SKM-1 (cell line): ENCODE measurements around the gene MYO18A.

ENCODE experiments used
- DNase-seq: peaks from one replicate; lab custom pipeline; 2025; ENCODE audit not compliant: unreplicated experiment; lab: John Stamatoyannopoulos, UW

MYO18A gene

DNA sequence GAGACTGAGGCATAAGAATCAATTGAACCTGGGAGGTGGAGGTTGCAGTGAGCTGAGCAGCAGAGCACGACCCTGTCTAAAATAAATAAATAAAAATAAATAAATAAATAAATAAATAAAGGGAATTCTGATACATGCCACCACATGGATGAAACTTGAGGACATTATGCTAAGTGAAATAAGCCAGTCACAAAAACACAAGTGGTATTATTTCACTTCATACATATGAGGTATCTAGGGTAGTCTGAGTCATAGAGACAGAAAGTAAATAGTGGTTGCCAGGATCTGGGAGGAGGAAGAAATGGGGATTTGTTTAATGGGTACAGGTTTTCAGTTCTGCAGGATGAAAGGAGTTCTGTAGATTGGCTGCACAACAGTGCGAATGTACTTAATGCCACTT lies 120.9 kb downstream of the MYO18A start:
- DNase-seq, result no peak

DNA sequence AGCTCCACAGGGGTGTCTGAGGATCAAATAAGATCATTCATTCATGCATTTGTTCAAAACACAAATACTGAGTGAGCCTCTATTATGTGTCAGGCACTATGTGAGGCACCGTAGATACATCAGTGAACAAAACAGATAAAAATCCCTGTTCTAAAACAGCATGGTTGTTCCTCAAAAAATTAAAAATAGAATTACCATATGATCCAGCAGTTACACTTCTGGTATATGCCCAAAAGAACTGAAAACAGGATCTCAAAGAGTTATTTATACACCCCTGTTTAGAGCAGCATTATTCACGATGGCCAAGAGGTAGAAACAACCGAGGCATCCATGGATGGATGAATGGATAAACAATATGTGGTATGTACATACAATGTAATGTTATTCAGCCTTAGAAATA lies 121.8 kb downstream of the MYO18A start:
- DNase-seq, result no peak

GRCh38 chr17:29057361-29057760 lies 122.8 kb downstream of the MYO18A start:
- no peak for DNase-seq

DNA sequence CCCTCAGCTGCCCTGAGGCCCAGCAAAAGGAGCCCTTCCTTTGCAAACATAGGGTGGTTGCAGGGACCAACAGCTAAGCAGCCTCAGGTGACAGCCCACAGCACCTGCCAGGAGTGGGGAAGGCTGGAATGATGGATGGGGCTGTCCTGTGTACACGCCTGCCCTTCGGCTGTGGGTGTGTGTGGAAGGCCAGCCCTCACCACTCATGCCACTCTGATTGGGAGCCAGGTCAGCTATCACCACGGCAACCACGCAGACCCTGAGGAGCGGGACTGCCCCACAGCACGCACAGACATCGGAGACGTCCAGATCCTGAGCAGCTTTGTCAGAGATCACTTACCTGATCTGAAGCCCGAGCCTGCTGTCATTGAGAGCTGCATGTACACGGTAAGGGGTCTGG lies 125.4 kb downstream of the MYO18A start:
- no peak for DNase-seq

DNA sequence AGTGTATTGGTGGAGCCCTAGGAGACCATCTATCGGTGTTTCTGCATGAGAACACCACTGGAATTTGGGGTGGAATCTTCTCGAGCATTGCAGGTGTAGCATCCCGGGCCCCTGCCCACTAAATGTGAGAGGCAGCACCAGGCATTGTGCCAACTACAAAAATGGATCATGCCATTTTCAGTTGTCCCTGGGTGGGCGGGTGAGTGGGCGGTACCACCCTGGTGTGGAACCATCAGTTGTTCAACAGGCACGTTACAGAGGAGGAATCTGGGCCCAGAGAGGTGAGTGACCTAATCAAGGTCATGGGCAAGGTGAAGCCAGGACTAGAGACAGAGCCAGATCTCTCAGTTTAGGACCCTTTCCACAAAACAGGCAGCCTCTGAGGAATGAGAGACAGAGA lies 128.5 kb downstream of the MYO18A start:
- DNase-seq, result no peak

DNA sequence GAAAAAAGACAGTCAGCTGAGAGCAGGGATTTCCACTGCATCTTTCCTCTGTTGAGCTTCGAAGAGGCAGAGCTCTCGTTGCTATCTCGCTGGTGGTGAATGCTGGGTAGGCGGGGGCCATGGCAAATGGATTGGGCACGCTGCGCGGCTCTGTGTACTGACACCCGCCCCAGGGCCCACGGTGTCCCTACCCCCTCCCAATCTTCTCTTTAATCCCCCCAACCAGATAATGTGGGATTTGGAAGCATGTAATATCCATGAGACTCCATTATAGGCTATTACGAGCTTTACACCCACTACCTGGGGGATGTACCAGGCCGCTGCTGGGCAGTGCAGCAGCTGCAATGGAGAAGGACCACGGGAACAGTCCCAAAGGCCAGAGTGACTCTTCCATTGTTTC lies 129.0 kb downstream of the MYO18A start:
- DNase-seq, result no peak

- no peak for DNase-seq
These were observed 130.0 kb downstream of the MYO18A start for GRCh38 chr17:29050176-29050575.

- no peak for DNase-seq
These were observed 130.6 kb downstream of the MYO18A start for GRCh38 chr17:29049541-29050145.

DNA sequence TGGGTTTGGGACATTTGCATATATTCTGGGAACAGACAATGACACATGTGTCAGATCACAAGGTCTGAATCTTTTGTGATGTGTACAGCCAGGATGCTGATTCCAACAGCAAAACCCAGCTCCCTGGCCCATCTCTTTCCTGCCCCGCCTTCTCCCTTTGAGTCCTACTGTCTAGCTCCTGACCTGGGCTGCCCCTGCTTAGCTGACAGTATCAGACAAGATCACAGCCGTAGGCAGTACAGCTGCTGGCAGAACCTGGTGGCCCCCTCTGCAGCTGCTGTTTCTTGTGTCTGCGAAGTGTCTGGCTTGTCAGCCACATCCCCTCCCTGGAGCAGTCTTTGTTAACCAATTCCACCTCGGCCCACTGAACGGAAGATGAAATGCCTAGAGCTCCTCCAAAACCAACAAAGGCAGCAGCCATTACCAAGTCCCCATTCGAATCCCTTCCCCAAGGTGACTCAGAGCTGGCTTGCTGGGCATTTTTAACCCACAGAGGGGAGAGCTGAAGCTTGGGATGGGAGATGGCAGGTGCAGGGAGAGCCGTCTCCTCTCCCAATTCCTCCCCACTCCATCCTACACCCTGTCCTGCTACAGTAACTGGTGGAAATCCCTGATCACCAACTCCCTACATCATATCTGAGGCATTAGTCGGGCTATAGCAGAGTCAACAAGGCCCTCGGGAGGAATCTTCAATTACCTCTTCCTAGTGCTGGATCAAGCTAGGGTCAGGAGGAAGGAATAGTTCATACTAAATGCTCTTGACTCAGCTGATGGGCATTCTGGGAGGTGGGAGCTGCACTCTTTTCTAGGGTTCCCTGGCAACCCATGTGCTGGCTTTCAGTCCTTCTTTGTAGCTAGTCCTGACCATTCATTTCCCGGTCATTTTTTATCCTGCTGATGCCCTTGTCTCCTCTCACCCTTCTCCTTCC lies 131.5 kb downstream of the MYO18A start:
- DNase-seq, result no peak

- DNase-seq, result no peak
These were observed 133.7 kb downstream of the MYO18A start for GRCh38 chr17:29046473-29046839.

- DNase-seq, result peak; percentile 24
These were observed 134.3 kb downstream of the MYO18A start for GRCh38 chr17:29045734-29046472.

GRCh38 chr17:29045026-29045425 lies 135.2 kb downstream of the MYO18A start:
- no peak for DNase-seq

GRCh38 chr17:29043539-29044145 lies 136.6 kb downstream of the MYO18A start:
- DNase-seq, result no peak

- DNase-seq, result peak; percentile 77
These were observed 137.3 kb downstream of the MYO18A start, which contains the start of gene PIPOX for GRCh38 chr17:29042679-29043538. PIPOX (plus strand) TSS chr17:29043141; CDS start chr17:29043226, 85 bp downstream.

GRCh38 chr17:29042026-29042678 lies 138.0 kb downstream of the MYO18A start:
- DNase-seq, result no peak

- DNase-seq, result no peak
These were observed 138.6 kb downstream of the MYO18A start for GRCh38 chr17:29041571-29041970.

- DNase-seq, result no peak
These were observed 139.1 kb downstream of the MYO18A start for GRCh38 chr17:29041091-29041490.

DNA sequence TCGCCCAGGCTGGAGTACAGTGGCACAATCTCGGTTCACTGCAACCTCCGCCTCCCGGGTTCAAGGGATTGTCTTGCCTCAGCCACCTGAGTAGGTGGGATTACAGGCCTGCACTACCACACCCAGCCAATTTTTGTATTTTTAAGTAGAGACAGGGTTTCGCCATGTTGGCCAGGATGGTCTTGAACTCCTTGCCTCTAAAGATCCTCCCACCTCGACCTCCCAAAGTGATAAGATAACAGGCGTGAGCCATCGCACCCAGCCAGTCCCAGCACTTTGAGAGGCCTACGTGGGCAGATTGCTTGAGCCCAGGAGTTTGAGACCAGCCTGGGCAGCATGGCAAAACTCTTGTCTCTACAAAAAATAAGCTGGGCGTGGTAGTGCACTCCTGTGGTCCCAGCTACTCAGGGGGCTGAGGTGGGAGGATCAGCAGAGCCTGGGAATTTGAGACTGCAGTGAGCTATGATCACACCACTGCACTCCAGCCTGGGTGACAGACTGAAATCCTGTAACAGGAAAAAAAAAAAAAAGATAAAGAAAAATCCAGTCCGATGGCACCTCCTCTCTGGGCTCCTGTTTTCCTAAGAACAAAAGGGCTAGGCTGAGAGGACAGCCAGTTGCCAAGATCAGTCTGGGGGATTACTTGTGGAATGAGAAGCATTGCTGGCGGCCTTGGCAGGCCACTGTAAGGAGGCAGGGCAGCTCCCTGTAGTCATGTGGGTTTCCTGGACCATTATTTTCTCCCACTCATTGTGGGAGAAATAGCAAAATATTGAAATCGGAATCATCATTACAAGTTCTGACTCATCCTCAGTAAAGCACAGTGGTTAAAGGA lies 140.2 kb downstream of the MYO18A start:
- DNase-seq, result no peak
